GM12878 (cell line): Measurements from ENCODE around the gene STEAP1. TPM values are rescaled to one million over a fixed set of nuclear protein-coding genes. Genes with fewer than 3 reads are reported as not detected.

ENCODE experiments used
- E2F4 ChIP-seq: IDR thresholded peaks from 2 replicates; pipeline ENCODE4 v1.6.1; 2012; ENCODE audit warnings: low read depth, low read length, improper control_type of control experiment
- EGR1 ChIP-seq, 2 experiments: IDR thresholded peaks; 1 replicate in 1 of 2; 2 replicates in 1 of 2; pipeline ENCODE4 v1.6.1; 2011 to 2012; ENCODE audit warnings: low read depth in 2 of 2, low read length in 2 of 2, borderline replicate concordance in 1 of 2, mild to moderate bottlenecking in 1 of 2, moderate library complexity in 1 of 2
- FOS ChIP-seq: IDR thresholded peaks from 3 replicates; pipeline ENCODE4 v1.6.1; 2011; ENCODE audit warnings: borderline replicate concordance; ENCODE audit not compliant: insufficient read length; ENCODE audit errors: extremely low read depth
- FOXK2 ChIP-seq: fragments of 450-650 bp; IDR thresholded peaks from 2 replicates; pipeline ENCODE4 v1.6.1; 2017; ENCODE audit warnings: mild to moderate bottlenecking, moderate library complexity
- GATAD2B ChIP-seq: fragments of 450-650 bp; conservative IDR thresholded peaks from 2 replicates; pipeline ENCODE4 v1.6.1; 2017; ENCODE audit warnings: low read depth, mild to moderate bottlenecking, moderate library complexity
- HDAC6 ChIP-seq: fragments of 200-600 bp; sonication (generic); IDR thresholded peaks from one replicate; pipeline ENCODE4 v1.8.0; 2017; ENCODE audit warnings: antibody characterized with exemption; ENCODE audit not compliant: unreplicated experiment
- IKZF2 ChIP-seq, 2 experiments: fragments of 450-650 bp; IDR thresholded peaks; 2 replicates each; pipeline ENCODE4 v1.6.1; 2017; ENCODE audit warnings: mild to moderate bottlenecking in 2 of 2, moderate library complexity in 2 of 2
- JUNB ChIP-seq: IDR thresholded peaks from 2 replicates; pipeline ENCODE4 v1.6.1; 2016; ENCODE audit warnings: antibody characterized with exemption, mild to moderate bottlenecking
- MEF2A ChIP-seq: IDR thresholded peaks from 2 replicates; pipeline ENCODE4 v1.6.1; 2011; ENCODE audit warnings: low read depth, mild to moderate bottlenecking, low read length, moderate library complexity; ENCODE audit not compliant: insufficient read depth
- MTA2 ChIP-seq: fragments of 450-650 bp; IDR thresholded peaks from 2 replicates; pipeline ENCODE4 v1.6.1; 2016; ENCODE audit warnings: low read depth, mild to moderate bottlenecking, moderate library complexity
- MXI1 ChIP-seq: fragments of 150-350 bp; IDR thresholded peaks from 2 replicates; pipeline ENCODE4 v1.6.1; 2011; ENCODE audit warnings: low read depth, mild to moderate bottlenecking, inconsistent platforms, low read length, improper control_type of control experiment
- MYC ChIP-seq: IDR thresholded peaks from 2 replicates; pipeline ENCODE4 v1.6.1; 2011; ENCODE audit warnings: mild to moderate bottlenecking, low read length, moderate library complexity, inconsistent platforms; ENCODE audit not compliant: insufficient read depth, insufficient replicate concordance, insufficient read length, severe bottlenecking
- NFXL1 ChIP-seq: fragments of 450-650 bp; IDR thresholded peaks from 2 replicates; pipeline ENCODE4 v1.6.1; 2017; ENCODE audit warnings: antibody characterized with exemption, mild to moderate bottlenecking, borderline replicate concordance
- NR2C2 ChIP-seq: IDR thresholded peaks from 2 replicates; pipeline ENCODE4 v1.6.1; 2011; ENCODE audit warnings: borderline replicate concordance, low read depth; ENCODE audit not compliant: control insufficient read depth, insufficient read length
- NRF1 ChIP-seq: conservative IDR thresholded peaks from 2 replicates; pipeline ENCODE4 v1.6.1; 2011; ENCODE audit warnings: mild to moderate bottlenecking, low read depth, low read length, improper control_type of control experiment
- POLR2A ChIP-seq: IDR thresholded peaks from 2 replicates; pipeline ENCODE4 v1.6.1; 2011; ENCODE audit warnings: low read depth, mild to moderate bottlenecking, low read length
- POLR2AphosphoS2 ChIP-seq: IDR thresholded peaks from 2 replicates; pipeline ENCODE4 v1.6.1; 2011; ENCODE audit warnings: low read depth, mild to moderate bottlenecking, low read length, improper control_type of control experiment, moderate library complexity
- PRDM15 ChIP-seq: fragments of 450-650 bp; formaldehyde crosslinking; IDR thresholded peaks from 2 replicates; pipeline ENCODE4 v1.4.0; 2020; ENCODE audit warnings: mild to moderate bottlenecking, moderate library complexity
- SKIL ChIP-seq: fragments of 450-650 bp; IDR thresholded peaks from 2 replicates; pipeline ENCODE4 v1.6.1; 2017; ENCODE audit warnings: mild to moderate bottlenecking, low read depth, inconsistent platforms; ENCODE audit not compliant: poor library complexity, severe bottlenecking
- STAT3 ChIP-seq: IDR thresholded peaks from 2 replicates; pipeline ENCODE4 v1.6.1; 2011; ENCODE audit warnings: low read depth, low read length, improper control_type of control experiment
- TCF7 ChIP-seq: IDR thresholded peaks from 2 replicates; pipeline ENCODE4 v1.6.1; 2014; ENCODE audit warnings: antibody characterized with exemption, borderline replicate concordance
- ZBTB33 ChIP-seq: fragments of 450-650 bp; IDR thresholded peaks from 2 replicates; pipeline ENCODE4 v1.6.1; 2017; ENCODE audit warnings: mild to moderate bottlenecking
- ZSCAN29 ChIP-seq: fragments of 450-650 bp; IDR thresholded peaks from 2 replicates; pipeline ENCODE4 v1.6.1; 2017; ENCODE audit warnings: mild to moderate bottlenecking, moderate library complexity
- polyA plus RNA-seq, 11 experiments: library from polyadenylated mRNA; depleted of rRNA in 4 of 11; unstranded in 6 of 11; stranded (reverse) in 5 of 11; fragments of >200 nt; fragmentation: Nextera tagmentation in 4 of 11; fragmentation: Illumina TruSeq in 1 of 11; extraction: Ambion mirVana in 4 of 11; extraction: Trizol in 1 of 11; gene quantifications; 1 replicate in 1 of 11; 2 replicates in 10 of 11; pipeline versions ENCODE4 v1.2.1 to v1.2.3, GENCODE V29; 2011 to 2016; ENCODE audit warnings: inconsistent platforms in 2 of 11, missing spikeins in 2 of 11, low read depth in 1 of 11
- total RNA-seq, 4 experiments: library from RNA; depleted of rRNA in 3 of 4; stranded (reverse); fragments of >200 nt in 3 of 4; fragmentation: Illumina TruSeq in 1 of 4; extraction: Trizol in 1 of 4; gene quantifications; 2 replicates each; pipeline versions ENCODE4 v1.2.1 to v1.2.3, GENCODE V29; 2013 to 2021

STEAP1 gene
- total and polyA plus RNA-seq, 10 of the 15 experiments (the other 5 are each of a cell fraction or from before 2014, with no cell fraction given), result 2.1 to 44.6 (median 4.6) TPM

- no peak for TF ChIP-seq E2F4
- TF ChIP-seq TCF7, result no peak
- TF ChIP-seq PRDM15 (CRISPR knock-in tag), result no peak
- TF ChIP-seq MXI1, result no peak
- no peak for TF ChIP-seq POLR2AphosphoS2
- no peak for TF ChIP-seq NFXL1
- no peak for TF ChIP-seq EGR1 (IDR thresholded peaks at IDR 0.05; ENCODE audit: borderline replicate concordance in 1 of 2, low read depth in 2 of 2, low read length in 2 of 2)
- TF ChIP-seq POLR2A, result no peak
- TF ChIP-seq MEF2A, result 0 out of 2 replicates have a peak, but pooled peaks have one; percentile 20
- TF ChIP-seq FOXK2, result no peak
- no peak for TF ChIP-seq ZSCAN29
- TF ChIP-seq MTA2, result peak; percentile 91
- no peak for TF ChIP-seq ZBTB33
- no peak for TF ChIP-seq NRF1
- TF ChIP-seq SKIL, result peak; percentile 70
- no peak for TF ChIP-seq NR2C2
- TF ChIP-seq MYC, result no peak
- peak; percentile 87; a peak in 3 of 4 replicates for TF ChIP-seq IKZF2 (IDR thresholded peaks at IDR 0.05)
- TF ChIP-seq GATAD2B, result 0 out of 2 replicates have a peak, but pooled peaks have one; percentile 49
- no peak for TF ChIP-seq HDAC6
- TF ChIP-seq STAT3, result no peak
- TF ChIP-seq JUNB, result peak; percentile 71
- TF ChIP-seq FOS, result no peak
These were observed 24.5 kb downstream of the STEAP1 start (continued) for GRCh38 chr7:90178679-90179278.
